GM15510 (cell line): ENCODE data around the gene SUMO2.

Experiments used
- POLR2A ChIP-seq: IDR thresholded peaks from 3 replicates; pipeline ENCODE4 v1.6.1; 2011; ENCODE audit warnings: borderline replicate concordance; ENCODE audit not compliant: insufficient read length; ENCODE audit errors: extremely low read depth

Gene SUMO2

DNA sequence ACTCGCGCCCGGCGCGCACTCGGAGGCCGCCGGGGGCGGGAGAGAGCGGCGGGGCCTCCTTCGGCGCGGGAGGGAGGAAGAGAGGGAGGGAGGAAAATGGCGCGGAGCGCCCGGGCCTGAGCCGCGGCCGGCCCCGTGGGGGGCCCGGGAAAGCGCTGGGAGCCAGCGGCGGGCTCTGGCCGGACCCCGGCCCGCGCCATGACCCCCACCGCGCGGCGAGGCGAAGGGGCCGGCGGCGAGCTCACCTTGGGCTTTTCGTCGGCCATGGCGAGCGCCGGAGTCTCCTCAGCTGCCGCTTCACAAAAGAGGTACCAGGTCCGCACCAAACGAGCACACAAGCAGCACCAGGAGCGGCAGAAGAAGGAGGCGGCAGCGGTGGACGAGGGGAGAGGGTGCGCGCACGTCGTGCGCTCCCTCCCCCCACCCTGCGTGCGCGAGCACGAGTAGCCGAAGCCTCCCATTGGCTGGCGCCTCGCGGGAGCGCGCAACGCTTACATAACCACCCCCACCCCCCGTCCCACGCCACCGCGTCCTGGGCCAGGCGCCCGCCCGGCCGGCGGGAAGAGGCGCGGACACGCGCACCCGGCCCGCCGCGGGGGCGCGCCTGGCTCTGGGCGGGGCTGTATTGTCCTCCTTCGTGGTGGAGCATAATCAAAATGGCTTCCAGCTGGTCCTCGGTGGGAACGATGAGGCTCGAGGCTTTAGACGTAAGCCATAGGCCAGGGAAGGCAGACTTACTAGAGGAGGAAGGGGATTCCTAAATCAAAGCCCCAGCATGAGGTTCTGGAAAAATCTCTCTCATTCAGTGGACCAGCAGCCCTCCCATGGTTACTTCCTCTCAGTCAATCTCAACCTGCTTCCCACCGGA lies at the start of gene SUMO2:
TSS of gene SUMO2 (minus strand) at position 391 of the 868 bp plus-strand sequence. CDS start at position 266, 125 bp downstream.
- peak; percentile 69 for TF ChIP-seq POLR2A

DNA sequence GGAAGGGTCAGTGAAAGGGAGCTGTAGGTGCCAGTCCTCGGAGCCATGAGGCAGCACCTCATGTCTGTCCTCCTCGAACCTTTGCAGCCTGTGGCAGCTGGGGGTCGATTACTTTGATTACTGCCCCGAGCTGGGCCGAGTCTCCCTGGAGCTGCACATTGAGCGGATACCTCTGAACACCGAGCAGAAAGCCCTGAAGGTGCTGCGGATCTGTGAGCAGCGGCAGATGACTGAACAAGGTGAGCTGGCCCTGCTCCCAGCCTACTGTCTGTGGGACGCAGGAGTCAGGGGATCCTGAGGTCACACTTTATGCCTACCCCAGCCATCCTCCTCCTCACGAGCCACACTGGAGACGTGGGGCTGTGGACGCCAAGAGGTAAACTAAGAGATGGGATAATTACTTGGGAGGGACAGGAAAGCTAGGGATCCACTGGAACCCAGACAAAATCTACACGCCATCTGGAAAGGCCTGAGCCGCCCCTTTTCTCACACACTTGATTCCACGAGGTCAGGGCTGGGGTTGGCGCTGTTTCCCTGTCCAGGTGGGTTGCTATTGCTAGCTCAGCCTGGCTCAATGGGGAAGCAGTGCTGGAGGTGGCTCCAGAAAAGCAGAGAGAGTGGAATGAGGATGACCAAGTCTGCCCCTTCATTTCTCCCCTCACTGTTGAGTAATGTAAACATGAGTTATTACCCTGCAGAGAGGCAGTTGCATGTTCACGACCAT lies 49.1 kb upstream of the SUMO2 start:
- TF ChIP-seq POLR2A, result no peak

DNA sequence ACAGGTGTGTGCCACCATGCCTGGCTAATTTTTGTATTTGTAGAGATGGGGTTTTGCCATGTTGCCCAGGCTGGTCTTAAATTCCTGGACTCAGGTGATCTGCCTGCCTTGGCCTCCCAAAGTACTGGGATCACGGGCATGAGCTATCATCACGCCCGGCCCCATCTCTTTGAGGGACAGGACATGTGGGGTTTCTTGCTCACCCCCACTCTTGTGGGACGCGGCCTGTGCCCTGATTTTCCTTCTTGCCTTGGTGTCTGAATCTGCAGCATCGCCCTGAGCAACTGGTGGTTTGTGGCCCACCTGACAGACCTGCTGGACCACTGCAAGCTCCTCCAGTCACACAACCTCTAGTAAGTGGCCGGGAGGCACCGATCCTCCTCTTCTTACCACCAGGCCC lies 48.3 kb upstream of the SUMO2 start:
- TF ChIP-seq POLR2A, result no peak

DNA sequence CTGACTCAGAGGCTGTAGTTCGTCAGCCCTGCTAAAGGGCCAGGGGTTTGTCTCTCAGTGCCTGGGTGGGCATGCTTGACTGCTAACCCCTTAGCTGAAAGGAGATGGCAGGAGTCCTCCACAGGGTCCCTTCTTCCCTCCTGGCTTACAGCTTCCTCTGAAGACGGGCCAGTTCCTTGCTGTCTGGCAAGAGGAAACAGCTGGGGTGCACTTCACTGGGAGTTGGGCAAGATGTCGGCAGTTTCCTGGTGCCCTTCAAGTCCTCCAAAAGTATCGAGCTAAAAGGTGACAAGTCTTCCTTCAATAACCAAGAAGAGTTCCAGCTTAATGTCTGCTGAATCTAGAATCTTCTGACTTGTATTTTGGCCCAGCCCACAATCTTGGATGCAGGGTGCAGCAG lies 46.1 kb upstream of the SUMO2 start:
- no peak for TF ChIP-seq POLR2A

DNA sequence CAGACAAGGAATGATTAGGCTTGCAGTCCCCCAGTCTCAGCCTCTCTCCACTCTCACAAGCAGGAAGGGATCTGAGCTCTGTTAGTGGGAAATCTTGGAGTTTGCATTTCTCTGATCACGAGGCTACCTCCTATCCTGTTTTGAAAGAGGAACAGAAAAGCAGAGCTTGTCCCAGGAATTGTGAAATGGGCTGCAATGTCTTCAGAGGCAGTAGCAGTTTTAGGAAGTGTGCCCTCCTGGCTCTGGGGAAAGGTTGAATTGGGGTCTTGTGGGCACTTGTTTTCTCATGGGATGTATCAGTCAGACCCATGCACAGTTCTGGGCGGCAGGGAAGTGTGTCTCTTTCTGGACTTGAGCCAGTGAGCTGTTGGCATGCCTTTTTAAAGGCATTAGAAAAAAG lies 45.5 kb upstream of the SUMO2 start:
- TF ChIP-seq POLR2A, result no peak

DNA sequence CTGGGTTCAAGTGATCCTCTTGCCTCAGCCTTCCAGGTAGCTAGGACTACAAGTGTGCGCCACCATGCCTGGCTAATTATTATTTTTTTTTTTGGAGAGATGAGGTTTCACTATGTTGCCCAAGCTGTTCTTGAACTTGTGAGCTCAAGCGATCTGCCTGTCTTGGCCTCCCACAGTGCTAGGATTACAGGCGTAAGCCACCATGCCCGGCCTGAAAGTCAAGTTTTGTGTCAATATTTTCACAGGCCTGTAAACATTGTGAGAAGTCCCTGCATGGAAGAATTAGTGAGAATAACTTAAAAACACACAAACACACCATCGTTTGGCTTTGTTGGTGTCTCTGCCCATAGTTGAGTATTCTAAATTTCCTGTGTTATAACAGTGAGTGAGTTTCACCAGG lies 45.0 kb upstream of the SUMO2 start:
- no peak for TF ChIP-seq POLR2A

DNA sequence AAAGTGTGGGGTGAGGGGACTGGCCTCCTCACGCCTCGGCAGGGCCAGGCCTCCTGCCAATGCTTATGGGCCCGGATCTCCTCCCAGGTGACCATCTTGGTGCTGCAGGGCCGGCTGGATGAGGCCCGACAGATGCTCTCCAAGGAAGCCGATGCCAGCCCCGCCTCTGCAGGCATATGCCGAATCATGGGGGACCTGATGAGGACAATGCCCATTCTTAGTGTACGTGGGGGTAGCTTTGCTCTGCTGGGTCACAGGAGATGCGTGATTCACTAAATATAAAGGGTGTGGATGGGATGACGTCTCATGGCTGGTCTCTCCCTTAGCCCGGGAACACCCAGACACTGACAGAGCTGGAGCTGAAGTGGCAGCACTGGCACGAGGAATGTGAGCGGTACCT lies 42.3 kb upstream of the SUMO2 start:
- TF ChIP-seq POLR2A, result no peak

DNA sequence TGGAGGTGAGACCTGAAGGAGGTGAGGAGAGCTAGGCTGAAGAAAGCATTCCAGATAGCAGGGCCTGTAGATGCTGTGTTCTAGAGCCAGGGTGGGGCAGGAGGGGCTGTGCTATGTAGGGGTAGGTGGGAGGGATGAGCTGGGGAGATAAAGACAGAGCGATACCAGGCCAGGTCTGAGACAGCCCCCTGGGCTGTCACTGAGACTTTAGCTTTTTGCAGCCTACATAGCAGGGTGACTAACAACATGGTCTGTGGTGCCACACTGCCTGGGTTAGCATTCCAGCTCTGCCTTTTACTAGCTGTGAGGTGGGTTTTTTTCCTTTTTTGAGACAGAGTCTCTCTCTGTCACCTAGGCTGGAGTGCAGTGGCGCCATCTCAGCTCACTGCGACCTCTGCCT lies 37.1 kb upstream of the SUMO2 start:
- TF ChIP-seq POLR2A, result no peak

DNA sequence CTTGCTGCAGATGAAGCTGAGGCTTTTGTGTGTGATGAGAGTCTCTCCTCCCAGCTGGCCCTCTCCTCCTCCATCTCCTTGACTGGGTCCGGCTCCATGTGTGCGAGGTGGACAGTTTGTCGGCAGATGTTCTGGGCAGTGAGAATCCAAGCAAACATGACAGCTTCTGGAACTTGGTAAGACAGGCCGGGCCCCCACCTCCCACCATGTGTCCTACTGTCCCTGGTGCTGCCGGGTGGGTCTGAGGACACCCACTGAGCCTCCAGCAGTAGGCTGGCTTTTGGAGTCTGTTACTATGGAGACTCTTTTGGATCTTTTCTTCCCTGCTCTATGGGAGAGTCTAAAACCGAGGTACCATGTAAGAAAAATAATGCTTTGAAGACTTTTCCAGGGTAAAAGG lies 35.4 kb upstream of the SUMO2 start:
- no peak for TF ChIP-seq POLR2A

DNA sequence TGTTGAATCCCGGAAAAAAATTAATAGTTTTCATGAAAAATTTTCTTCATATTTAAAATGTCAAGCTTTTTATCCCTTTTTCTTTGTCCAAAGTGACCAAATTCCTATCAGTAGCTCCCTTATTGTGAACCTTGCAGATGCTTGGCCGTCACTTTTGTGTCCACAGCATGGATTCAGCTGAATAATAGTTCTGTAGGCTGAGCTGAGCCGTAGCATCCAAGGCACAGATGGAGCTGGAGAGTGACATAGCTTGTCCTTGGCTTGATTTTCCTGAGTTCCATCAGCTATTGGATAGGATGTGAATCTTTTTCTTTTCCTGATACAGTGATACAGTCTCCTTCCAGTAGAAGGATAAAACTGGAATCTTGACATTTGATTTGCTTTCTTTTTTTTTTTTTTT lies 26.3 kb upstream of the SUMO2 start:
- no peak for TF ChIP-seq POLR2A

DNA sequence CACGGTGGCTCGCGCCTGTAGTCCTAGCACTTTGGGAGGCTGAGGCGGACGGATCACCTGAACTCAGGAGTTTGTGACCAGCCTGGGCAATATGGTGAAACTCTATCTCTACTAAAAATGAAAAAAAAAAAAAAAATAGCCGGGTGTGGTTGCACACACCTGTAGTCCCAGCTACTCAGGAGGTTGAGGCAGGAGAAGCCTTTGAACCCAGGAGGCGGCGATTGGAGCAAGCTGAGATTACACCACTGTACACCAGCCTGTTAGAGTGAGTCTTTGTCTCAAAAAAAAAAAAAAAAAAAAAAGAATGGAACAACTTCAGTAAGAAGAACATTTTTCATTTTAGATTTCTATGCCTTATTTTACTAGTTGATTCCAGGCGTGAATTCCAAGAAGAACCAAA lies 25.4 kb upstream of the SUMO2 start:
- no peak for TF ChIP-seq POLR2A

DNA sequence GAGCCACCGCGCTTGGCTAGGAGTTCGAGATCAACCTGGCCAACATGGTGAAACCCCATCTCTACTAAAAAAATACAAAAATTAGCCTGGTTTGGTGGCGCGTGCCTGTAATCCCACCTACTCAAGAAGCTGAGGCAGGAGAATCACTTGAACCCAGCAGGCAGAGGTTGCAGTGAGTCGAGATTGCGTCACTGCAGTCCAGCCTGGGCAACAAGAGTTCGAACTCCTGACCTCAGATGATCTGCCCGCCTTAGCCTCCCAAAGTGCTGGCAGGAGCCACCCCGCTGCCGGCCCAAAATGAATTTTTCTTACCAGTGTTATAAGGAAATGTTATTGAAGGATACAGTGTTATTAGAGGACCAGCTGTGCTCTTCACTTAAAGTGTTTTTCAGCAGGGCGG lies 25.0 kb upstream of the SUMO2 start:
- no peak for TF ChIP-seq POLR2A

DNA sequence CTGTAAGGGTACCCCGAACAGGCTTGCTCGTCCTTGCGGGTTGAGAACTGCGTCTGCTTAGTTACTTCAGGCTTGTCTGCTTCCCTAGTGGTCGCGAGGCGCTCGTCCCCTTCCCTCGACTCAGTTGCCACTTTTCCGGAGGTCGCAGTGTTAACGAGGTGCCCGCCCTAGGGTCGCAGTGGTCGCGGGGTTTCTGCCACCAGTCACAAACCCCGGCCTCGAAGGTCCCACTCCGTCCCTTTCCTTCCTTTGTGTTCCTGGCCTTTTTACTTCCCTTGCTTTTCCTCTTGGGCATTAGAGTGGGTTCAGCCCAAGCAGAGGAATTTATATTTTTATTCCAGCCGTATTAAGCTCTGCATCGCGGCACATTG lies 23.0 kb upstream of the SUMO2 start:
- no peak for TF ChIP-seq POLR2A

DNA sequence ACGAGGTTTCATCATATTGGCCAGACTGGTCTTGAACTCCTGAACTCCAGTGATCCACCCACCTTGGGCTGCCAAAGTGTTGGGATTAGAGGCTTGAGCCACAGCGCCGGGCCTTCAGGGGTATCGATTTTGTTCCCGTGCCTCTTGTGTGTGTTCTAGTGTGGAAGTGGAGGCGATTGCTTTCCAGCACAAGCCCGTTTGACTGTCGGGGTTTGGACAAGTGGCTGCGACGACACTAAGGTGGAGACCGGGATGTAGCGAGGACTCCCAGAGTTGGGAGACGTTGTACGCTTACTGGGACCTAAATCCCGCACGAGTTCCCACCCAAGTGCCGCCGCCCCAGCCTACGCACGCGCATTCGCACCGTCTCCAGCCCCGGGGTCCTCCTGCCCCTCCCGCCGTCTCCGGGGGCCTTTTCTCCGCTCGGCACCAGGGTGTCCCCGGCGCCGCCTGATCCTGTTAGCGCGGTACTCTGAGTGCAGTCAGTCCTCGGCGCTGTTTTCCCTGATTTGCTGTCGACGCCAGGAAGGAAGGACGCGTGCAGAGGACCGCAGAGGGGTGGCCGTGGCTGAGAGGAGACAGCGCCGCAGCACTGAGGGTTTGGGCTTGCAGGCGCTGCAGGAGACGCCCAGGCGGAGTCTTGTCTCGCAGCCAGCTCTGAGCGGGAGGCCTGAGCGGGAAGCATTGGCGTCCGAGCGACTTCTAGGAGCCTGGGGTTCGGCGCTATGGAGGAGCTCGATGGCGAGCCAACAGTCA lies 22.5 kb upstream of the SUMO2 start, which contains the start of gene NUP85:
TSS of gene NUP85 (plus strand) at position 643 of the 756 bp plus-strand sequence. CDS start at position 726, 83 bp downstream.
- TF ChIP-seq POLR2A, result peak; percentile 70

DNA sequence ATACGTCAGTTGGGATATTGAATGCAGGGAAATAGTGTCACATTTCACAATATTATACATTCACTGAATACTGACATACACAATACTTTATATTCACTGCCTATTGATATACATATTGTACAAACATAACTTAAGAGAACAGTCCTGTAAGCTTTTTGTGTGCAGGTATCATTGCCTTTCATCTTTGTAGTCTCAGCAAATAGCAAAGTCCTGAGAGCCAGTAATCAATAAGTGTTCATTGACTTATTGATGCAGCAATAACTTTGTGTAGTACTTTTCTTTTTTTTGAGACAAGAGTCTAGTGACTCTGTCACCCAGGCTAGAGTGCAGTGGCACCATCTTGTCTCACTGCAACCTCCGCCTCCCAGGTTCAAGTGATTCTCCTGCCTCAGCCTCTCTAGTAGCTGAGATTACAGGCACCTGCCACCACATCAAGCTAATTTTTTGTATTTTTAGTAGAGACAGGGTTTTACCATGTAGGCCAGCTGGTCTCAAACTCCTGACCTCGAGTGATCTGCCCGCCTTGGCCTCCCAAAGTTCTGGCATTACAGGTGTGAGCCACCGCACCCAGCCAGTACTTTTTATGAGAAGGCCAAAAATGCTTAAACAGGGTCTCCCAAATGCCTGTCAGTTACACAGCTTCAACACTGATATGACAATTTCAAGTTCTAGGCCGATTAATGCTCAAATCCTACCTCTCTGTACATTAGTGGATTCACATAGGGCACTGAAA lies 17.3 kb upstream of the SUMO2 start:
- no peak for TF ChIP-seq POLR2A

DNA sequence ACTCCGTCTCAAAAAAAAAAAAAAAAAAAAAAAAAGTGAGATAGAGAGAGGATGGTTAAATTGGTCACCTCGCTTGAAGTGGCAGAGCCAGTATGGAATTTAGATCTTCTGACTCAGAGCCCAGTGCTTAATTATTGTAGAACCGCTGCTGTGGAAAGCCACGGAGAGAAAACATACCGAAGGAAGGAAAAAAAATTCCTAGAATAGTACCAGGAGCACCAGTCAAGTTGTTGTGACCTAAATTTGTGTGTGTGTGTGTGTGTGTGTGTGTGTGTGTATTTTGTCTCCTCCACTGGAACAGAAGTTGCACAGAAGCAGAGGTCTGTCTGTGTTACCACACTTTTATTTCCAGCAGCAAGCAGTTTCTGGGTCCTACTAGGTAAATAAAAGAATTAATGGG lies 12.1 kb upstream of the SUMO2 start:
- TF ChIP-seq POLR2A, result no peak

DNA sequence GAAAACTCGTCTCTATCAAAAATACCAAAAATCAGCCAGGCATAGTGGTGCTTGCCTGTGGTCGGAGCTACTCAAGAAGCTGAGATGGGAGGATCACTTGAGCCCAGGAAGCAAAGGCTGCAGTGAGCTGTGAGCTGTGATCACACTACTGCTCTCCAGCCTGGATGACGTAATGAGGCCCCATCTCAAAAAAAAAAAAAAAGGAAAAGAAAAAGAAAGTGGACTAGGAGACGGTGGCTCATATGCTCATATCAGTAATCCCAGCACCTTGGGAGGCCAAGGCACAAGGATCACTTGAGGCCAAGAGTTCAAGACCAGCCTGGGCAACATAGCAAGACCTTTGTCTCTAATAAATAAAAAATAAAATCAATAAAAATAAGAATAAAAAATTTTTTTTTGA lies 8.8 kb upstream of the SUMO2 start:
- TF ChIP-seq POLR2A, result no peak
